ENCODE results near the gene CORO7. TPM values are rescaled to one million over a fixed set of nuclear protein-coding genes. Genes with fewer than 3 reads are reported as not detected.

The CORO7 gene
- total RNA-seq, 1 donor, result 9.9 TPM

DNA sequence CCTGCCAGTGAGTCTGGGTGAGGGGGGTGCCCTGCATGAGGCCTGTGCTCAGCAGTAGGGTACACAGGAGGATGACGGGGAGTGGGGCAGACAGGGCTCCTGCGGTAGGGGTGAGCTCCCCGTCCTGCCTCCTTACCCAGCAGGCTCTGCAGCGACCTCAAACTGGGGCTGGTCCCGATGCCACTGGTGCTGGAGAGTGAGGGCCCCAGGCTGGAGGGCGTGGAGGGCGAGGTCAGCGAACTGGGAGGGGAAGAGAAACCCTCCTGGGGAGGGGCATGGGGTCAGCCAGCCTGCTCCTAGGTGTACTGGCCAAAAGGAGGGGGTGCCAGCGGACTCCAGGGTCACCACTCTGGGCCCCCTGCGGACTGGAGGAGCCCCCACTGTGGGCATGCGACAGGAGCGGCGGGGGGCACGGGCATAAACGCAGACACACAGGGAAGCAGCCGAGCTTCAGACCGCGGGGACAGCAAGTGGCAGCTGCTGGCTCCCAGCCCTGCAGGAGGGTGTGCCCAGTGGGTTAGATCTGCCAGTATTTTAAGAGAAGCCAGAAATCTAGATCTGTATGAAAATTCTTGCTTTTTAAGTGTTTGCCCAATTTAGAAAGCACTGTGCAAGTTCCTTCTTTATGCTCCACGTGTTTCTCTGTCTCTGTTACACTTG lies 53.8 kb downstream of the CORO7 start:
- TF ChIP-seq, protein P1, sequence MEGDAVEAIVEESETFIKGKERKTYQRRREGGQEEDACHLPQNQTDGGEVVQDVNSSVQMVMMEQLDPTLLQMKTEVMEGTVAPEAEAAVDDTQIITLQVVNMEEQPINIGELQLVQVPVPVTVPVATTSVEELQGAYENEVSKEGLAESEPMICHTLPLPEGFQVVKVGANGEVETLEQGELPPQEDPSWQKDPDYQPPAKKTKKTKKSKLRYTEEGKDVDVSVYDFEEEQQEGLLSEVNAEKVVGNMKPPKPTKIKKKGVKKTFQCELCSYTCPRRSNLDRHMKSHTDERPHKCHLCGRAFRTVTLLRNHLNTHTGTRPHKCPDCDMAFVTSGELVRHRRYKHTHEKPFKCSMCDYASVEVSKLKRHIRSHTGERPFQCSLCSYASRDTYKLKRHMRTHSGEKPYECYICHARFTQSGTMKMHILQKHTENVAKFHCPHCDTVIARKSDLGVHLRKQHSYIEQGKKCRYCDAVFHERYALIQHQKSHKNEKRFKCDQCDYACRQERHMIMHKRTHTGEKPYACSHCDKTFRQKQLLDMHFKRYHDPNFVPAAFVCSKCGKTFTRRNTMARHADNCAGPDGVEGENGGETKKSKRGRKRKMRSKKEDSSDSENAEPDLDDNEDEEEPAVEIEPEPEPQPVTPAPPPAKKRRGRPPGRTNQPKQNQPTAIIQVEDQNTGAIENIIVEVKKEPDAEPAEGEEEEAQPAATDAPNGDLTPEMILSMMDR (IDR thresholded peaks at IDR 0.05; ENCODE audit: insufficient read depth, low read depth, low read length), result no peak
- no peak overlapping the region for H3K4me3 ChIP-seq (ENCODE audit: low read depth, low read length)
- no peak for DNase-seq (ENCODE audit: low read depth)

DNA sequence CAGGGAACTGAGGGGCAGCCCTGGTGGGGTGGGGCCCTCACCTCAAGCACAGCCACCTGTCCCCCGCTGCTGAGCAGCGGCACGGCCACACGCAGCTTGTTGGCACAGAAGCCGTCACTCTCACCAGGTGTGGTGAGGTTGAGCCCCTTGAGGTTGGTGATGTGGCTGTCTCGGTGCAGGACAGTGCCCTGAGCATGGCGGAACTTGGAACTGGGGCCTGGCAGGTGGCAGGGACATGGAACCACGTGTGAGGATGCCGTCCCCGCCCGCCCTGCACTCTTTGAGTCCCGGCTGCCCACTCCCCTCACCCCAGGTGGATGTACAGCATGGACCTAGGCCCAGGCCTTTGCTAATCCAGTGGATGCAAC lies 54.5 kb downstream of the CORO7 start:
- H3K4me3 ChIP-seq (ENCODE audit: low read depth, low read length), result no peak overlapping the region
- no peak for DNase-seq (ENCODE audit: low read depth)
- TF ChIP-seq, protein P1 (IDR thresholded peaks at IDR 0.05; ENCODE audit: insufficient read depth, low read depth, low read length), result no peak

DNA sequence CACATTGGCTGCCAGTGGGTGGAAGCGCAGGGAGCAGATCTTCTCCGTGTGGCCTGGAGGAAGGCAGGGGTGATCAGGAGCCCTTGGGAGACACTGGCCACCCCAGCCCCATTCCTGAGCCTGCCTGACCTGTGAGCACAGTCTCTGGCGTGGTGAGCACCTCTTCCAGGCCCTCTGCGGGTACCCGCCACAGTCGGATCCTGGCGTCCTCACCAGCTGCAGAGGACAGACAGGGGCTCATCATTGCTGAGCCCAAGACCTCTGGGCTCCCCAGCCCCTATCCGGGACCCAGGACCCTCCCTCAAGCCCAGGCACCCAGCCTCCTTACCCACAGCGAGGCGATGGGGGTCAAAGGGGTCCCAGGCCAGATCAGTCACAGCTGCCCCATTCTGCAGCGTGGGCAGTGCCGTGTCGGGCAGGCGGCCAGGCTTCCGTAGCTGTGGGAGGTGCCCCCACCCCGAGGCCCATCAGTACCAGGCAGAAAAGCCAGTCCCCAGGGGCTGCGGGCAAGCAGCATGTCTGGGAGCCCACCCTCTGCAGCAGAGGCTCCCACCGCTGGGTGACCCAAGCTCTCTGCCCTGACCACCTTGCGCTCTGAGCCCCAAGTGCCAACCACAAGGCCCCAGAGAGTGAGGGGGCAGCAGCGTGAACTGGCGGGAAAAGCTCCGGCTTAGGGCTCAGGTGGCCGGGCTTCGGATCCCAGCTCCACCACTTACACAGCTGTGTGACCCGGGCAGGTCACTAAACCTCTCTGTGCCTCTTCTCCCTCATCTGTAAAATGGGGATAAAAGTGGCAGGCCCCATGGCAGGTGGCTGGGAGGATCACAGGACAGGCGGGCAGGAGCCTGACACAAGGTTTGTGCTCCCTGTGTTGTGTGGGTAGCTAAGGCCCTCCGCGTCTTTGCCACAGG lies 55.1 kb downstream of the CORO7 start:
- DNase-seq (ENCODE audit: low read depth), result no peak
- no peak overlapping the region for H3K4me3 ChIP-seq (ENCODE audit: low read depth, low read length)
- TF ChIP-seq, protein P1 (IDR thresholded peaks at IDR 0.05; ENCODE audit: insufficient read depth, low read depth, low read length), result no peak

DNA sequence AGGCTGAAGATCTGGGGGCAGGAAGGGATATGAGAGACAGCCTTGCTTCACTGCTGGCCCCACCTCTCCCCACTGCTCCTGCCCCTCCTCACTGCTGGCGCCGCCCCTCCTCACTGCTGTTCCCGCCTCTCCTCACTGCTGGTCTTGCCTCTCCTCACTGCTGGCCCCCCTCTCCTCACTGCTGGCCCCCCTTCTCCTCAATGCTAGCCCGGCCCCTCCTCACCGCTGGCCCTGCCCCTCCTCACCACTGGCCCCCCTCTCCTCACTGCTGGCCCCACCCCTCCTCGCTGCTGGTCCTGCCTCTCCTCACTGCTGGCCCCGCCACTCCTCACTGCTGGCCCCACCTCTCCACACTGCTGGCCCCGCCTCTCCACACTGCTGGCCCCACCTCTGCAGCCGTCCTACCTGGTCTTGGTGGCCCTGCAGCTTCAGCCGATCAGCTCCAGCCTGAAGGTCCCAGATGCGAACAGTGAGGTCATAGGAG lies 55.8 kb downstream of the CORO7 start:
- TF ChIP-seq, protein P1 (IDR thresholded peaks at IDR 0.05; ENCODE audit: insufficient read depth, low read depth, low read length), result no peak
- no peak for DNase-seq (ENCODE audit: low read depth)
- H3K4me3 ChIP-seq (ENCODE audit: low read depth, low read length), result no peak overlapping the region

DNA sequence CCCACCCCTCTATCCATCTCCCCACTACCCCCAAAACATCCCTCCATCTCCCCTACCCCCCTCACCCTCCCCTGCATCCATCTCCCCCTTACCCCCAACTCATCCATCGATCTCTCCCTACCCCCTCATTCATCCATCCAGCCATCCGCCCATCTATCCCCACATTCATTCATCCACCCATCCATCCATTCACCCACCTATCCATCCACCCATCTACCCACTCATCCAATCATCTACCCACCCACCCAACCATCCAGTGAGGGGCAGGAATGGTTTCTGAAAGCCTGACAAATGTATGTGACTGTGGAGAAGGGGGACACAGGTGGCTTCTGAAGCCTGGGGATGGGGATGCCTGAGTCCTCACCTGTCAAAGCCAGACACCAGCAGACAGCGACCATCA lies 56.5 kb downstream of the CORO7 start:
- H3K4me3 ChIP-seq (ENCODE audit: low read depth, low read length), result no peak overlapping the region
- TF ChIP-seq, protein P1 (IDR thresholded peaks at IDR 0.05; ENCODE audit: insufficient read depth, low read depth, low read length), result no peak
- DNase-seq (ENCODE audit: low read depth), result no peak

DNA sequence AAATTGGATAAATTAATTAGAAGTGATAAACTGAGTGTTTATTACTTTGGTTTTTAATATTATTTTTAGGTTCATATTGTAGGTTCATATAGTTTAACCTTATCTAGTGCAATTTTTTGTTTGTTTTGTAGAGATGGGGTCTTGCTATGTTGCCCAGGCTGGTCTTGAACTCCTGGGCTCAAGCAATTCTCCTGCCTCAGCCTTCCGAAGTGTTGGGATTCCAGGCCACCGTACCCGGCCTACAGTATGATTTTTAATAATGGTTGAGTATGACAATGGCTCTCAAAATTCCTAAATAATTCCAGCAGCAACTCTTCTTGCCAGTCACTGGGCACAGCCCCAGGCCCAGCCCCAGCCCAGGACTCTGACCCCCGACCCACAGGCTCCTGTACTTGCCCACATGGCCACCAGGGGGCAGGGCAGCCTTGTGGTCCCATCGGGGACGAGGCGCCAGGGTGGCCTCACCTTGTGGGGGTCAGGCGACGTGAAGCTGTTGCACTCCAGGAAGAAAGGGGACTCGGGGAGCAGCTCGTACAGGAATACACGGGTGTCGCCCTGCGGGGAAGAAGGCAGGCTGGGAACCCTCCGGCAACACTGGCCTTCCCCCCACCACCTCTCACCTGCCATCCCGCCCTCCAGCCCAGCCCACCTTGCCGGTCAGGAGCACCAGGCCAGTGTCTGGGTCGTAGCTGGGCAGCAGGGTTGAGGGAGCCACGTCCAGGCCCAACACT lies 57.4 kb downstream of the CORO7 start:
- H3K4me3 ChIP-seq (ENCODE audit: low read depth, low read length), result no peak overlapping the region
- peak; percentile 50 for DNase-seq (ENCODE audit: low read depth)
- TF ChIP-seq, protein P1 (IDR thresholded peaks at IDR 0.05; ENCODE audit: insufficient read depth, low read depth, low read length), result peak; percentile 96
